ENCODE measurements around the gene PIK3C2B.
"Not testable (repeated sequence)": the region's sequence is repeated elsewhere in the genome, so short reads cannot be mapped to it uniquely, and the experiment has no call there.

PIK3C2B gene

GRCh38 chr1:204494281-204495077 lies at the start of gene PIK3C2B:
Gene PIK3C2B (minus strand): TSS chr1:204494805. CDS start chr1:204469802, 25,003 bp downstream.
- no peak for DNase-seq (ENCODE audit: low read depth)

GRCh38 chr1:204544321-204544720 lies 49.7 kb upstream of the PIK3C2B start:
- no peak for DNase-seq (ENCODE audit: low read depth)

GRCh38 chr1:204541626-204542025 lies 47.0 kb upstream of the PIK3C2B start:
- no peak for DNase-seq (ENCODE audit: low read depth)

GRCh38 chr1:204532832-204533231 lies 38.2 kb upstream of the PIK3C2B start:
- DNase-seq (ENCODE audit: low read depth), result no peak

GRCh38 chr1:204530932-204531331 lies 36.3 kb upstream of the PIK3C2B start:
- DNase-seq (ENCODE audit: low read depth), result no peak

- no peak for DNase-seq (ENCODE audit: low read depth)
These were observed 34.8 kb upstream of the PIK3C2B start for GRCh38 chr1:204529371-204529895.

- DNase-seq (ENCODE audit: low read depth), result no peak
These were observed 34.1 kb upstream of the PIK3C2B start for GRCh38 chr1:204528677-204529076.

GRCh38 chr1:204528241-204528640 lies 33.6 kb upstream of the PIK3C2B start:
- DNase-seq (ENCODE audit: low read depth), result no peak

GRCh38 chr1:204524986-204525385 lies 30.4 kb upstream of the PIK3C2B start:
- no peak for DNase-seq (ENCODE audit: low read depth)

GRCh38 chr1:204523605-204524215 lies 29.1 kb upstream of the PIK3C2B start:
- DNase-seq (ENCODE audit: low read depth), result no peak

GRCh38 chr1:204521941-204522521 lies 27.4 kb upstream of the PIK3C2B start:
- not testable (repeated sequence) for DNase-seq (ENCODE audit: low read depth)

- no peak for DNase-seq (ENCODE audit: low read depth)
These were observed 26.5 kb upstream of the PIK3C2B start for GRCh38 chr1:204520834-204521709.

GRCh38 chr1:204517382-204517781 lies 22.8 kb upstream of the PIK3C2B start:
- DNase-seq (ENCODE audit: low read depth), result not testable (repeated sequence)

- peak; percentile 88 for DNase-seq (ENCODE audit: low read depth)
These were observed 21.7 kb upstream of the PIK3C2B start, which contains the start of gene MDM4 for GRCh38 chr1:204516180-204516879. Gene MDM4 (plus strand): TSS chr1:204516406. CDS start chr1:204525519, 9,113 bp downstream.

GRCh38 chr1:204514828-204515227 lies 20.2 kb upstream of the PIK3C2B start:
- DNase-seq (ENCODE audit: low read depth), result no peak

GRCh38 chr1:204513117-204513716 lies 18.6 kb upstream of the PIK3C2B start:
- DNase-seq (ENCODE audit: low read depth), result no peak

GRCh38 chr1:204511366-204511765 lies 16.8 kb upstream of the PIK3C2B start:
- DNase-seq (ENCODE audit: low read depth), result no peak

GRCh38 chr1:204509186-204509635 lies 14.6 kb upstream of the PIK3C2B start:
- no peak for DNase-seq (ENCODE audit: low read depth)

GRCh38 chr1:204507317-204508105 lies 12.9 kb upstream of the PIK3C2B start:
- no peak for DNase-seq (ENCODE audit: low read depth)

- DNase-seq (ENCODE audit: low read depth), result peak; percentile 91
These were observed 12.3 kb upstream of the PIK3C2B start for GRCh38 chr1:204506969-204507316.

All from HS-27A (cell line).